Naive B cell (primary cell): ENCODE data around the gene RNF217. TPM values are rescaled to one million over a fixed set of nuclear protein-coding genes. Genes with fewer than 3 reads are reported as not detected.
"Not testable (repeated sequence)": the region's sequence is repeated elsewhere in the genome, so short reads cannot be mapped to it uniquely, and the experiment has no call there.

ENCODE experiments used
- ATAC-seq, 2 donors: fragments of 150-1000 bp; cut with Tn5 transposase; 2 replicates each; pipeline ENCODE4 v1.10.0; 2021; ENCODE audit warnings: low read depth in 2 of 2, mild to moderate bottlenecking in 2 of 2, moderate library complexity in 2 of 2
- DNase-seq: peaks from one replicate; pipeline ENCODE4 v3.0.0; 2022
- H3K27ac Mint-ChIP-seq, 6 donors: one replicate each; pipeline ENCODE4 v1.8.0; 2020 to 2022; ENCODE audit warnings: mild to moderate bottlenecking in 6 of 6, mixed read lengths in 6 of 6, moderate library complexity in 5 of 6, inconsistent platforms in 2 of 6
- H3K27me3 Mint-ChIP-seq, 3 donors: one replicate each; pipeline ENCODE4 v1.8.0; 2021 to 2022; ENCODE audit warnings: mixed read lengths in 3 of 3, mild to moderate bottlenecking in 1 of 3
- H3K36me3 Mint-ChIP-seq, 2 donors: one replicate each; pipeline ENCODE4 v1.8.0; 2020 to 2022; ENCODE audit warnings: mixed read lengths in 2 of 2, inconsistent platforms in 1 of 2, mild to moderate bottlenecking in 1 of 2
- H3K4me1 Mint-ChIP-seq, 3 donors: one replicate each; pipeline ENCODE4 v1.8.0; 2020 to 2022; ENCODE audit warnings: mixed read lengths in 3 of 3, inconsistent platforms in 1 of 3, mild to moderate bottlenecking in 1 of 3, moderate library complexity in 1 of 3
- H3K4me3 Mint-ChIP-seq, 8 donors: one replicate each; pipeline ENCODE4 v1.8.0; 2020 to 2022; ENCODE audit warnings: mild to moderate bottlenecking in 8 of 8, mixed read lengths in 8 of 8, moderate library complexity in 8 of 8, inconsistent platforms in 2 of 8
- H3K9me3 Mint-ChIP-seq, 7 donors: one replicate each; pipeline ENCODE4 v1.8.0; 2020 to 2022; ENCODE audit warnings: mixed read lengths in 7 of 7, mild to moderate bottlenecking in 5 of 7, inconsistent platforms in 2 of 7, moderate library complexity in 1 of 7
- polyA plus RNA-seq, 6 donors: library from polyadenylated mRNA; unstranded; fragments of 300-500 nt; fragmentation: Illumina TruSeq; gene quantifications; one replicate each; pipeline ENCODE4 v1.2.3, GENCODE V29; 2021; ENCODE audit warnings: low read depth in 6 of 6

The RNF217 gene
- polyA plus RNA-seq, 6 donors from 2014 or later = not detected

DNA sequence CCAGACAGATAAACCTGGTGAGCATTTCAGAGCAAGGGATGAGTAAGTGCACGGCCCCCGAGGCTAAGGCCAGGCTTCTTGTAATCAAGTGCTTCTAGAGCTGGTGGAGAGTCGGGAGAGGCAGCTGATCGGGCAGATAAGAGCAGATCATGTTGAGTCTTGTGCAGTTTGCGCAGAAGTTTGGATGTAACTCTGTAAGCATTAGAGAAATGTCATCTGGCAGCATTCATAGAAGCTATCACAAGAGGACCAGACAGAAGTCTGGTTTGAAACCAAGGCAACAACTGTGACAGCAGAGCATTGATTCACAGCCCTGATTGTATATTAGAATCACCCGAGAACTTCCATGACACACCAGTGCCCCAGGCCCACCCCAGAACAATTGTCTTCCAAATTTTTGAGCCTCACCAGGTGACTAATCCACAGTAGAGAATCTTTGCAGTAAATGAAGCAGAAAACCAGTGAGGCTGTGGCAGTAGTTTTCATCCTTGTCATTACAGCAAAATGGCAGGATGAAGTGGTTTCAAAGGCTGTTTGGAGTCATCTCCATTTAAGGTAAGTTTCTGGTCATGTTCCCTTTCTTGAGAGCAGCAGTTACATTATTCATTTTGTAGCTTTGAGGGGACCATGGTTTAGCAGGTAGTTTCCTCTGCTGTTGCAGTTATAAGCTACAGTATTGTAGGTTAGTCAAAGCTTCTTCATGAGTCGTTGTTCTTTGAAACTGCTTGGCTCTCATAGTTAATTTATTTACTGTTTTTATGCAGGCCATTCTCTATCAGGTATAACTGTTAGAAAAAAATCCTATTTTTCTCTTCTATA, 84.1 kb downstream of the RNF217 start:
- DNase-seq (no peak), ATAC-seq (no peak)
- Mint-ChIP-seq H3K27ac (no peak overlapping the region), H3K4me3 (no peak overlapping the region), H3K9me3 (peaks cover 0 to 4% (median 0%) of the 10 kb centered on the region in 7 donors), H3K4me1 (no peaks in the 10 kb centered on the region), H3K27me3 (no peaks in the 10 kb centered on the region), H3K36me3 (no peaks in the 10 kb centered on the region)

DNA sequence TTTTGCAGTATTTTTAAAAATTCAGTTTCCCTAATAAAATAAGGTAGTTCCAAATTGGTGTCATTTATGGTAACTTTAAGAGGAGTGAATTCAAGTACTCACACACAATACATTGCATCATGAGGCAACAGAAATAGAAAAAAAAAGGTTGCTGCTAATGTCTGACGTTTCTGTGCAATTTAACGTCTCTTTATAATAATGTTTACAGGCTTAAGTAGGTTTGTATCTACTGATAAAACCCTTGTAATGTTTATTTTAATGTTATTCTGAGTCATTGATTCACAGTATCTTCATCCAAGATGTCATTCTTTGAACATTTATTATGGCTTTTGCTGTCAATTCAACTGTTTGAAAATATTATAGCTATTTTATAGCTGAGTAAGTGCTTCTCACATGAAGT, 86.0 kb downstream of the RNF217 start:
- DNase-seq (no peak), ATAC-seq (no peak)
- no peaks in the 10 kb centered on the region for H3K36me3 Mint-ChIP-seq
- no peaks in the 10 kb centered on the region for H3K4me1 Mint-ChIP-seq
- H3K27me3 Mint-ChIP-seq = no peaks in the 10 kb centered on the region
- H3K9me3 Mint-ChIP-seq = no peaks in the 10 kb centered on the region
- no peak overlapping the region for H3K4me3 Mint-ChIP-seq
- no peak overlapping the region for H3K27ac Mint-ChIP-seq

DNA sequence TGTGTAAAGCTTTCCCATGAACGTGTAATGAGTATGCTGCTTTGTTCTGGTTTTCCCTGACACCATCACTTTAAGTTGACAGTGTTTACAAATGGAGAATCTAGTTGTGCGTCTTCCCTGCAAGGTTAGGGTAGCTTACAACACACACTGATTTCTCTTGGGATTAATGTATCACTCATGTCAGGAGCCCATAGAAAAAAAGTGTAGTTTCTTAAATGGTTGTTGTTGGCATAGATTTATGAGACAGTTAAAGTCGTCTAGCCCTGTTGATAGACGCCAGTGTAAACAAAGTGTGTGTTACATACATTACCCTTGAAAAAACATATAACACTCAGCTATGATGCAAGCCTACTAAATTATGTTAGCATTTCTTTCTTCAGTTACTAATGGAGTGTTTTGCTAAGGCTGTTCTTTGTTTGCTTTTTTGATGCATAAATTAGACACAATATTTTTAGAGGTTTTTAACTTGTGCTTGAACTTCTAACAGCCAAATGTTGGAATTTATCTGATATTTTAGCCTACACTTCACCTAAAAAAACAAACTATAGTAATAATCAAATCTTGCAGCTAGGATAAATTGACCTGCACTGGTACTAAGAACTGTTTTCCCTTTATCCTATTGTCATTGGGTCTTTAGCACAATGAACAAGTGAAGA, 88.6 kb downstream of the RNF217 start:
- Mint-ChIP-seq H3K27ac (no peak overlapping the region), H3K4me1 (no peaks in the 10 kb centered on the region), H3K9me3 (no peaks in the 10 kb centered on the region), H3K4me3 (no peak overlapping the region), H3K27me3 (no peaks in the 10 kb centered on the region), H3K36me3 (no peaks in the 10 kb centered on the region)
- ATAC-seq (no peak), DNase-seq (no peak)

DNA sequence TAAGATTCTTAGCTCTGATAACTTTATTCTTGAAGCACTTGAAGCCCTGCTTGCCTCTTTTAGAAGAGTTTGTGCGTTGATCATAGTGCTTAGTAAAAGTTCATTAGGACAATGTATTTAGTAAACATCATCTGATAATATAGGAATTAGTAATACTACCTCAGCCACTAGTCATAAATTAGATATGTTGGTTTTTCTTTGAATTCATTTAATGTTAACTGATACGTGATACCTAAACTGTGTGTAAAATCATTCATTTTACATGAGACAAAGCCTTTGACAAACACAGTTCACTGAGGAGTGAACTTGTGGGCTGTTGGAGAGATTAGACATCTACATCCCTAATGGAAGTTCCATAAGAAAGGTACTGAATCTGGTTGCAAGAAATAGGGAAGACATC, 91.6 kb downstream of the RNF217 start:
- H3K9me3 Mint-ChIP-seq = no peaks in the 10 kb centered on the region
- H3K4me1 Mint-ChIP-seq = no peaks in the 10 kb centered on the region
- H3K27ac Mint-ChIP-seq = no peak overlapping the region
- H3K36me3 Mint-ChIP-seq = no peaks in the 10 kb centered on the region
- no peak overlapping the region for H3K4me3 Mint-ChIP-seq
- DNase-seq (no peak), ATAC-seq (no peak)
- H3K27me3 Mint-ChIP-seq = no peaks in the 10 kb centered on the region

DNA sequence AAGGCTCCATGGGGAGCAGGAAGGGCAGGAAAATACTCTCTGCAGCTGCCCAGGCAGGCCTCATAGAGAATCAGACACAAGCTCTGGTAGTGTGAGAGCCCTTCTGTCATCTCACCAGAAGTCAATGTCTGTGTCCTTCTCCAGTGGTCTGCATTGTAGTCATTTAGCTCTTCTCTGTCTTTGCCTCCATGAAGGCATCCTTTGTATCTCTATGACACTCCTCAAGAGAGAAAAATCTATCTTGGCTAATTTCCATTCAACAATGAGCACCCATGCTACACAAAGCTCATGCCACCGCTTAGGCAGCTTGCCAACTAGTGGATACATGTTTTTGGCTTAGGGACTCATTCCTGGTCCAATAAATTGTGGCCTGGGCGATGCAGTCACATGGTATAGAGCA, 92.1 kb downstream of the RNF217 start:
- DNase-seq = no peak
- Mint-ChIP-seq H3K27me3 (no peaks in the 10 kb centered on the region), H3K4me3 (no peak overlapping the region), H3K9me3 (no peaks in the 10 kb centered on the region), H3K4me1 (no peaks in the 10 kb centered on the region), H3K36me3 (no peaks in the 10 kb centered on the region), H3K27ac (no peak overlapping the region)
- no peak for ATAC-seq

DNA sequence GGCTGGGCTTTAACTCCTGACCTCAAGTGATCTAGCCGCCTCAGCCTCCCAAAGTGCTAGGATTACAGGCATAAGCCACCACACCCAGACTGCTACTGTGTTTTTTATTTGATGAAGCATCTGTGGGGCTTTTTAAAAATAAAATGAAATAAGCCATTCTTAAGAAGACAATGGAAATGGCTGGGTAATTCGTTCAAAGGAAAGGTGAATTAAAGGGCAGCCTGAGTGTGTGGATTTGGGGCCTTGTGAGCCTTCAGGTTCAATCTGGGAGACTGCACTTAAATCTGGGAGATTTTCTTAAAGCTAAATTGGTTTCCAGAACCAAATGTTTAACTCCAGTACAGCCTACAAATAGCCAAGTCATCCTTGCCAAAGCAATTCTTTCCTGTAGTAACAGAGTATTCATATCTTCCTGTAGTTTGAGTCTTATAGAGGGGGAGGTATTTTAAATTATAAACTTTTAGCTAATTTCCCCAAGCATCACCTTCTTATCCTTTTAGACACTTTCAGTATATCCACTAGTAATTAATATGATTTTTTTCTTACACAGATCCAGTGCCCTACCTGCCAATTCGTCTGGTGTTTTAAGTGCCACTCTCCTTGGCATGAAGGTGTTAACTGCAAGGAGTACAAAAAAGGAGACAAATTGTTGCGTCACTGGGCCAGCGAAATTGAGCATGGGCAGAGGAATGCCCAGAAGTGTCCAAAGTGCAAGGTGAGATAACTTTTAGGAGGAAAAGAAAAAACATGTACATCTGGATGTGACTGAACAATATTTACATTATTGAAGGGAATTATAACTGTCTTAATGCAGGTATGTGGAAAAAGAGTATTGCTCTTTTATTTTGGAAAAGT, 95.4 kb downstream of the RNF217 start:
- Mint-ChIP-seq H3K27me3 (no peaks in the 10 kb centered on the region), H3K4me1 (no peaks in the 10 kb centered on the region), H3K4me3 (no peak overlapping the region), H3K36me3 (no peaks in the 10 kb centered on the region), H3K9me3 (no peaks in the 10 kb centered on the region), H3K27ac (no peak overlapping the region)
- ATAC-seq = no peak
- DNase-seq = no peak

DNA sequence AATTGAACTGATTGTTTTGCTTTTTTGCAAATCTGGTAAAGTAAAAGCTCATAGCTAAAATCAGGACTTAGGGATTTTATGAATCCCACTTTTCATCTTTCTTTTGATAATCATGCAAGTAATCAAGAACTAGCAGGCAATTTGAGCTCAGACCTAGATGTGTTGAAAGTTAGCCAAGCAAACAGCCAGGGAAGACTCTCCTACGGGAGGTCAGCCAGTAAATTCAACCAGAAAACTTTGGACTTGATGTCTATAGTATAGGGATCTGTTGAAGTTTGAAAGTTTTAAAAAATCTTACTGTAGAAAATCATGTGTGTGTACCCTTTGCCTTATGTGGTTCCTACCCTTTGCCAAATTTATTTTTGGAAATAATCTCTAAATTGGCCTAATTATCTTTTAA, 96.3 kb downstream of the RNF217 start:
- H3K27me3 Mint-ChIP-seq = no peaks in the 10 kb centered on the region
- DNase-seq = no peak
- no peak overlapping the region for H3K4me3 Mint-ChIP-seq
- H3K36me3 Mint-ChIP-seq = no peaks in the 10 kb centered on the region
- no peak overlapping the region for H3K27ac Mint-ChIP-seq
- H3K4me1 Mint-ChIP-seq = no peaks in the 10 kb centered on the region
- H3K9me3 Mint-ChIP-seq = no peaks in the 10 kb centered on the region
- ATAC-seq = no peak

DNA sequence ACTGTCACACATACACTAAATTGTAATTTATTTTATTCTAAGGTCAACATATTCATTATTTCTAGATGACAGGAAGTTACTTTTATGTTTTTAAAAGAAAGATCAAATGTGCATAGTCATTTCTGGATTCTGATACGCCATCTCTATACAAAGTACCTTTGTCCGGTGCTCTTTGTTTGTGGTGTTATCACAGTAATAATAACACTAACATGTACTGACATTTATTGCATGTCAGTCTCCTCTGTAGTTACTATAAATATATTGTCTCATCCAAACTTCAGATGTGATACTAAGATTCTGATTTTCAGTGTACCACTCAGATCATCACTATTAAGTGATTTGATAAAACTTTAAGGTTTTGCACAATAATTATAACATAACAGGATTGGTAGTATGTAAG, 101.1 kb downstream of the RNF217 start:
- DNase-seq (no peak), ATAC-seq (no peak)
- H3K27me3 Mint-ChIP-seq = no peaks in the 10 kb centered on the region
- no peak overlapping the region for H3K4me3 Mint-ChIP-seq
- H3K36me3 Mint-ChIP-seq = no peaks in the 10 kb centered on the region
- H3K4me1 Mint-ChIP-seq = no peaks in the 10 kb centered on the region
- H3K27ac Mint-ChIP-seq = no peak overlapping the region
- H3K9me3 Mint-ChIP-seq = no peaks in the 10 kb centered on the region

DNA sequence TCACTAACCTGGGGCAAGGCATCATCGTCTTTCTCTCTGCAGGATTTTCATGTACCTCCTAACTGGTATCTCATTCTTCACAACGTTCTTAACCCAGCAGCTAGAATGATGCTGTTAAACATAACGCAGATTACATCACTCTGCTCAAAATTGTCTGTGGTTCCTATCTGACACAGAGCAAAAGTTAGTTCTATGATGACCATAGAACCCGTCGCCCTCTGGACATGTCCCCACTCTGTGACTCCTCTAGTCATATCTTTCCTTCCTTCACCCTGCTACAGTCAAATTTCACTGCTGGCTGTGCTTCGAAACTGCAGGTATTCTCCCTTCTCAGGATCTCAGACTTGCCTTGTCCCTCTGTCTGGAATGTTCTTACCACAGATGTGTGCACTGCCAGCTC, 103.9 kb downstream of the RNF217 start:
- no peak for DNase-seq
- H3K27me3 Mint-ChIP-seq = no peaks in the 10 kb centered on the region
- no peak for ATAC-seq
- H3K36me3 Mint-ChIP-seq = no peaks in the 10 kb centered on the region
- no peaks in the 10 kb centered on the region for H3K4me1 Mint-ChIP-seq
- no peak overlapping the region for H3K27ac Mint-ChIP-seq
- no peak overlapping the region for H3K4me3 Mint-ChIP-seq
- H3K9me3 Mint-ChIP-seq = no peaks in the 10 kb centered on the region

DNA sequence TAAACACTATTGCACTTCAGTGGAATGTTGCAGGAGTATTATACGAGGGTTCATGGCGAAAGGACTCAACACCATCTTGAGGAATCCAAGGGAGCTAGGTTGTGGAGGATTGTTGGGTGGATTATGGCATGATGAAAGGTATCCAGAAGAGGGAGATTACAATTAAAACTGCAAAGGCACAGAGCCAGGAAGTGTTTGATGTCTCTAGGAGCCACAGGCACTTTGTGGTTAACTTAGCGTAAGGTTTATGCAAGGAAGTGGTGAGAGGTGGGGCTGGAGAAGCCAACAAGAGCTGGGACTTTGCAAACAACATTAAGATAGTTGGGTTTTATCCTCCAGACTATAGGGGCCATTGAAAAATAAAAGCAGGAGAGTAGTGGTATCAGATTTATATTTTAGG, 104.7 kb downstream of the RNF217 start:
- Mint-ChIP-seq H3K4me3 (no peak overlapping the region), H3K4me1 (no peaks in the 10 kb centered on the region), H3K27ac (no peak overlapping the region), H3K36me3 (no peaks in the 10 kb centered on the region), H3K27me3 (no peaks in the 10 kb centered on the region), H3K9me3 (no peaks in the 10 kb centered on the region)
- DNase-seq (no peak), ATAC-seq (no peak)

DNA sequence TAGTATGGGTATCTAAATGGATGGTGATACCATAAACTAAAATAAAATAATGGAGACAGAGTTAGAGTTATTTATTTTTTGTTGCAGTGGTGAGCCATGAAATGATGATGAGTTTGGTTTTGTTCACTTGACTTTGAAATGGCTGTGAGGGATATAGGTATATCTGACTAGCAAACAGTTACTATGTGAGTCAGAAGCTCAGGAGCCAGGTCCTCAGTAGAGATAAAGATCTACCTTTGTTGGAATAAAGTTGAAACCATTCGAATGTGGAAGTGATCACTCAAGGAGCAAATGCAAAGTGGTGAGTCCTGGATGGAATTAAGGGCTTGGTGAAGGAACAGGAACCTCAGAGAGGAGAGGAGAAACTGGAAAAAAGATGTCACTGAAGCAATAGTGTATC, 105.3 kb downstream of the RNF217 start:
- H3K27ac Mint-ChIP-seq = no peak overlapping the region

DNA sequence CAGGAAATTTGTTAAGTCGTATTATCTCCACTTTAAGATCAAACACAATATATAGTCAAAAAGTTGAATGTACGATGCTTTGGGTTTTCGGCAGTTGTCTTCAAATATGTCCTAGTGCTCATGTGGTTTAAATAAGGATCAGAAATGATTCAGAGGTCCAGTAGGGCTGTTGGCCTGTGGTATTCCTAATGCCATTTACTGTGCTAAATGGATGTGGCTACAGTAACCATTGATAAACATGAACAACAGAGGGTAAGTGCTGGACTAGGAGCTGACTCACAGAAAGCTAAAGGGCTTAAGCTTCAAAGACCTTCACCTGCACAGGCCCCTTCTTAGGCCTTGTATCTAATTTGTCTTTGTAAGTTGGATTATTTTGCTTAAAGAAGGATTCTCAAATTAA, 110.8 kb downstream of the RNF217 start:
- no peaks in the 10 kb centered on the region for H3K9me3 Mint-ChIP-seq
- DNase-seq (no peak), ATAC-seq (no peak)
- H3K27me3 Mint-ChIP-seq = no peaks in the 10 kb centered on the region
- H3K27ac Mint-ChIP-seq = no peak overlapping the region
- no peaks in the 10 kb centered on the region for H3K4me1 Mint-ChIP-seq
- H3K4me3 Mint-ChIP-seq = no peak overlapping the region
- H3K36me3 Mint-ChIP-seq = no peaks in the 10 kb centered on the region

More for the DNA sequence above, 105.3 kb downstream of the RNF217 start:
- Mint-ChIP-seq H3K4me3 (no peak overlapping the region), H3K4me1 (no peaks in the 10 kb centered on the region), H3K36me3 (no peaks in the 10 kb centered on the region), H3K27me3 (no peaks in the 10 kb centered on the region), H3K9me3 (no peaks in the 10 kb centered on the region)
- DNase-seq = no peak
- ATAC-seq = no peak

DNA sequence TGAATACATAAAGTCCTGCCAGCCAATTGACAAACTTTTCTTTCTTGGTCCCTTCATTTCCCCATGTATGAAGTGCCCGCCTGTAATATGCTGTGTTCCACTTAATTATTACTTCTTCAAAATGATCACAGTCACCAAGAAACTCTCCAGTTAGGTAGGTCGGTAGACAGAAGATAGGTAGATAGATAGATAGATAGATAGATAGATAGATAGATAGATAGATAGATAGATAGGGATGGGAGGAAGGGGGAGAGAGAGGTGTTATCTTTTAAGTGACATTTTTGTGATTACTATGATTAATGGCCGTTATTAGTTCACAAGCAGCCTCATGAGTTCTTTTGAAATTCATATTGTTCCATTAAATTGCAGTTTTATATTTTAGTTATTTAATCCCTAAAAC, 111.9 kb downstream of the RNF217 start:
- H3K27ac Mint-ChIP-seq = peak overlapping the region in 1 of 6 donors; percentile 2
- ATAC-seq = no peak
- no peaks in the 10 kb centered on the region for H3K9me3 Mint-ChIP-seq
- no peaks in the 10 kb centered on the region for H3K27me3 Mint-ChIP-seq
- no peaks in the 10 kb centered on the region for H3K36me3 Mint-ChIP-seq
- H3K4me1 Mint-ChIP-seq = no peaks in the 10 kb centered on the region
- H3K4me3 Mint-ChIP-seq = no peak overlapping the region
- DNase-seq = no peak

DNA sequence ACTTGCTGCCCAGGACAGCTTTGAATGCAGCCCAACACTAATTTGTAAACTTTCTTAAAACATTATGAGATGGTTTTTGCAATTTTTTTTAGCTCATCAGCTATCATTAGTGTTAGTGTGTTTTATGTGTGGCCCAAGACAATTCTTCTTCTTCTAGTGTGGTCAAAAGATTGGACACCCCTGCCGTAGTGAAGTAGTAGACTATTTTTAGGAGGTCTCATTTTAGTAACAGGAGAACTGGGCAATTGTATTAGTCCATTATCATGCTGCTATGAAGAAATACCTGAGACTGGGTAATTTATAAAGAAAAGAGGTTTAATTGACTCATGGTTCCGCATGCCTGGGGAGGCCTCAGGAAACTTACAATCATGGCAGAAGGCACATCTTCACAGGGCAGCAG, 112.8 kb downstream of the RNF217 start:
- H3K27ac Mint-ChIP-seq, ATAC-seq, H3K27me3 Mint-ChIP-seq, DNase-seq, H3K9me3 Mint-ChIP-seq, H3K4me3 Mint-ChIP-seq, H3K36me3 Mint-ChIP-seq, H3K4me1 Mint-ChIP-seq: not testable (repeated sequence)
